Muscle layer of duodenum (tissue), 2 donors: ENCODE data around the gene LYSET.
"Not testable (repeated sequence)": the region's sequence is repeated elsewhere in the genome, so short reads cannot be mapped to it uniquely, and the experiment has no call there.

Experiments
- H3K27ac ChIP-seq: one replicate; pipeline ENCODE4 v1.7.0; 2013; ENCODE audit warnings: mild to moderate bottlenecking, low read length
- H3K27me3 ChIP-seq: one replicate; pipeline ENCODE4 v1.7.0; 2013; ENCODE audit warnings: low read depth, mild to moderate bottlenecking, control low read depth, low read length
- H3K36me3 ChIP-seq, 2 donors: one replicate each; pipeline ENCODE4 v1.7.0; 2013; ENCODE audit warnings: low read length in 2 of 2, control low read depth in 1 of 2, mild to moderate bottlenecking in 1 of 2; ENCODE audit not compliant: insufficient read depth in 2 of 2, control insufficient read depth in 1 of 2
- H3K4me1 ChIP-seq, 2 donors: one replicate each; pipeline ENCODE4 v1.7.0; 2013; ENCODE audit warnings: low read length in 2 of 2, mild to moderate bottlenecking in 2 of 2, control low read depth in 1 of 2, moderate library complexity in 1 of 2; ENCODE audit not compliant: insufficient read depth in 2 of 2, control insufficient read depth in 1 of 2
- H3K4me3 ChIP-seq, 2 donors: one replicate each; pipeline ENCODE4 v1.7.0; 2013; ENCODE audit warnings: low read length in 2 of 2, low read depth in 1 of 2, mild to moderate bottlenecking in 1 of 2
- H3K9me3 ChIP-seq, 2 donors: one replicate each; pipeline ENCODE4 v1.7.0; 2013; ENCODE audit warnings: low read length in 2 of 2, control low read depth in 1 of 2, mild to moderate bottlenecking in 1 of 2; ENCODE audit not compliant: control insufficient read depth in 1 of 2
- donor health status: healthy.

Gene LYSET, protein sequence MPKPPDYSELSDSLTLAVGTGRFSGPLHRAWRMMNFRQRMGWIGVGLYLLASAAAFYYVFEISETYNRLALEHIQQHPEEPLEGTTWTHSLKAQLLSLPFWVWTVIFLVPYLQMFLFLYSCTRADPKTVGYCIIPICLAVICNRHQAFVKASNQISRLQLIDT

DNA sequence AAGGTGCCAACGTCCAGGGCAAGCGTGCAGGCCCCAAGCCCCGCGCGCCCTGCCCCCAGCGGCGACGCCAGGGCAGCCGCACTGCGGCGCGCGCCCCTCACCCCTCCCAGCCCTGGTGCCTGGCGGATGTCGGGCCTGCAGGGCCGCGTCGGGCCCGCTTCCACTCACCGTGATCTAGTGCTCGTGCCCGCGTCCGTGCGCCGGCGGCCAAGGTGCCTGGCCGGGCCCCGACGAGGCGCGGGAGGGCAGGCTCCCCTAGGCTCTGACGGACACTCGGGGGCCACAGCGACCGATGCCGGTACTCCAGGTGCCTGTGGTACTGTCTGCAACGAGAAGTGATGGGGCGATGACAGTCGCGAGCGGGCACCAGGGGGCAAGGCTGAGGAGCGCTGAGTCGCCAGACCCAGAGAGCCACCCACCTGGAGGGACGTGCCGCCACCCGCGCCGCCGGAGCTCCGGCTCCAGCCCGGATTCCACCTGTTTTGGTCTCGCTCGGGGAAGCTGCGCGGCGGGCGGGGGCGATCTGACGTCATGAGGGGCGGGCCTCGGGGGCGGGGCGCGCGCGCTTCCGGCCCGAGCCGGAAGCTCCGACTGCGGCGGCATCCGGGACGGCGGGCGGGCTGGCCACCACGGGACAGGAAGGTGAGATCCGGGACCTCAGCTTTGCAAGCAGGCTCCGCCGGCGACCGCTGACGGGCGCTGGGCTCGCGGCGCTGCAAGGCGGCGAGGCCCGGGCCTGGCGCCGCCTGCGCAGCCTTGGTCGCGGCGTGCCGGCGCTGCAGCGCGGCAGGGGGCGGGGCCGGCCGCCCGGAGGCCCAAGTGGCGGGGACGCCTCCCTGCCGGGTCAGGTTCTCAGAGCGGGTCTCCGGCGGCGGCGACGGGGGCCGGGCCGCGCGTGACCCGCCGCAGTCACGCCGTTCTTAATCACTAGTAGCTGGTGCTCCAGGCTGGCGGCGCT lies at the start of gene LYSET, which contains the start of gene MOAP1:
LYSET (plus strand) TSS at position 927 of the 958 bp plus-strand sequence. CDS start 89 bp downstream, outside the sequence.
MOAP1 (minus strand) TSS at position 507 of the 958 bp plus-strand sequence. CDS start 655 bp downstream, outside the sequence.
- peak within 1 kb of the TSS; percentile 96 for H3K27ac ChIP-seq
- peak within 1 kb of the TSS; percentile 94 to 95 for H3K4me3 ChIP-seq
- H3K27me3 ChIP-seq = no peaks in the 10 kb centered on the region
- no peaks in the 10 kb centered on the region for H3K9me3 ChIP-seq
- peaks cover 16 to 23% of the 10 kb centered on the region in 2 donors for H3K4me1 ChIP-seq
- H3K36me3 ChIP-seq = peaks cover 0 to 3% of the 10 kb centered on the region in 2 donors

DNA sequence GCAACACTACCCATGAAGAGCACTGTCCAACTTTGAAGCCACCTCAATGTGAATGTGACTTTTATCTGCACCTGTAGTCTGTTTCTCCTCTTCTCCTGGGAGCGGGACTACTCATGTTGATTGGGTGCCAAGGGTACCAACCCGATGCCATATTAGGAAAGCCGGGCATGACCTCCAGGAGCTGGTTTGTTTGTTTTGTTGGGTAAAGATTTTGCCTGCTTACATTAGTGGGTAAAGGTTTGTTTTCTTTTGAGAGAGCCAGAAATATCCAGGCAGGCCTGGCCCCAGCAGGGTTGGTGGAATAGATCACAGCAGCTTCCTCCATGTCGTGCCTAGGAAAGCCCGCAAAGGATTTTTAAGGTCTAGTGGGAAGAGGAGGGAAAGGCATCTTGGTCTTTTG lies 49.7 kb upstream of the LYSET start:
- Histone ChIP-seq H3K4me1 (no peaks in the 10 kb centered on the region), H3K36me3 (no peaks in the 10 kb centered on the region), H3K4me3 (no peak overlapping the region), H3K27ac (no peak overlapping the region), H3K27me3 (no peaks in the 10 kb centered on the region), H3K9me3 (no peaks in the 10 kb centered on the region)

DNA sequence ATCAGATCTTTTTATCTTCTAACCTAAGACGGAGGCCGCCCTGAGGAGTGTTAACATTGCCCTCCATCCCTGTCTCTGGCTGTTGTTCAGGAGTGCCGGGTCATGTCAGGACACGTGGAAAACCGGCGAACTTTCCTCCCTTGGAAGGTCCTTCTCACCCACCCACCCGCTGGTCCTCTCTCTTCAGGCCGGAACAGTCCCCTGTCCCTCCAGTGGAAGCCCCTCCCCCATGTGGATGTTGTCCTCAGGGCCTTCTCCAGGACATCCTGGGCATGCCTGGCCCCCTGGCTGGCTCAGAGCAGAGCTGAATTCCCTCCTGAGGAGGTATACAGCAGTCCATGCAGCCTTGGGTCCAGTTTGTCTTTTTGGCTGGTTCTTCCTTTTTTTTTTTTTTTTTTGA lies 49.1 kb upstream of the LYSET start:
- Histone ChIP-seq H3K4me1 (no peaks in the 10 kb centered on the region), H3K9me3 (no peaks in the 10 kb centered on the region), H3K4me3 (no peak overlapping the region), H3K36me3 (no peaks in the 10 kb centered on the region), H3K27ac (no peak overlapping the region), H3K27me3 (no peaks in the 10 kb centered on the region)

DNA sequence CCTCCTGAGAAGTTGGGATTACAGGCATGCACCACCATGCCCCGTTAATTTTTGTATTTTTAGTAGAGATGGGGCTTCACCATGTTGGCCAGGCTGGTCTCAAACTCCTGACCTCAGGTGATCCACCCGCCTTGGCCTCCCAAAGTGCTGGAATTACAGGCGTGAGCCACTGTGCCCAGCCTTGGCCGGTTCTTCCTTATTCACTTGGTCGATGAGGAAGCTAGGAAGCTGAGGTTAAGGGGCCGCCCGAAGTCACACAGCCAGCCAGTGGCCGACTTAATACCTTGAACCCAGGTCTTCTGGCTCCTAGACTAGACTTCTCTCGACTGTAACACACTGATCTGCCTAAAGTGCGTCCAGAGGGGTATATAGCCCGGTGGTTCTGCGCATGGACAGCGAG lies 48.6 kb upstream of the LYSET start:
- not testable (repeated sequence) for H3K27me3 ChIP-seq, H3K4me3 ChIP-seq, H3K36me3 ChIP-seq, H3K27ac ChIP-seq, H3K9me3 ChIP-seq, H3K4me1 ChIP-seq

DNA sequence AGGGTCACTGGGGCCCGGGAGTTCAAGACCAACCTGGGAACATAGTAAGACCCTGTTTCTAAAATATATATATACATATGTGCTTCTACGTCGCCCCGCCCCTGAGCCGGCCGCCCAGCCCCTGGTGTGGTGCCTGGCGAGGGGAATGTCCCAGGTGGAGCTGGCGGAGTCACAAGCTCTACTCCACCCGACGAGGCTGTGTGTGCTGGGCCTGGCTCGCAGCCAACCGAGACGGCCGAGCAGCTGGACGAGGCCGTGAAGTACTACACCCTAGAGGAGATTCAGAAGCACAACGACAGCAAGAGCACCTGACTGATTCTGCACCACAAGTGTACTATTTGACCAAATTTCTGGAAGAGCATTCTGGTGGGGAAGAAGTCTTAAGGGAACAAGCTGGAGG lies 47.3 kb upstream of the LYSET start:
- Histone ChIP-seq H3K36me3 (no peaks in the 10 kb centered on the region), H3K4me3 (no peak overlapping the region), H3K4me1 (no peaks in the 10 kb centered on the region), H3K27ac (no peak overlapping the region), H3K9me3 (no peaks in the 10 kb centered on the region), H3K27me3 (no peaks in the 10 kb centered on the region)

DNA sequence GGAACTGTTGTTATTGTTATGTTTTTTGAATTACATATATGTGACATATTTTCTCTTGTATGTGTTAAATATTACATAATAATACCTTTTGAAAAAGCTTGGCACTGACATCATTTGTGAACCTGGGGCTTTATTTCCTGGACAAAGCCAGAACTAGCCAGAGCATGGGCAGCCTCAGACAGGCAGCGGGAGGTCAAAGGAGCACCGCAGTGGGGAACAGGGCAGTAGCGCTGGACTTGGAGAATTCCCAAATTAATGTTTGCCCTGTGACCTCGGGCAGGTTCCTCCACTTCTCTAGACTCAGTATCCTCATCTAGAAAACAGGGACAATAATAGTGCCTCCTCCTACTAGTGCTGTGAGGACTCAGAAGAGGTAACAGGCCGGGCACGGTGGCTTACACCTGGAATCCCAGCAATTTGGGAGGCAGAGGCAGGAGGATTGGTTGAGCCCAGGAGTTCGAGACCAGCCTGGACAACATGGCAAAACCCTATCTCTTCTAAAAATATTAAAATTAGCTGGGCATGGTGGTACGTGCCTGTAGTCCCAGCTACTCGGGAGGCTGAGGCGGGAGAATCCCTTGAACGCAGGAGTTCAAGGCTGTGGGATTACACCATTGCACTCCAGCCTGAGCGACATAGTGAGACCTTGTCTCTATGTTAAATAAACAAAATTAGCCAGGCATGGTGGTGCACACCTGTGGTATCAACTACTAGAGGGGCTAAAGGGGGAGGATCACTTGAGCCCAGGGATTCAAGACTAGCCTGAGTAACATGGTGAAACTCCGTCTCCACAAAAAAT lies 42.1 kb upstream of the LYSET start:
- Histone ChIP-seq H3K4me1 (no peaks in the 10 kb centered on the region), H3K9me3 (no peaks in the 10 kb centered on the region), H3K36me3 (no peaks in the 10 kb centered on the region), H3K27me3 (no peaks in the 10 kb centered on the region), H3K4me3 (no peak overlapping the region), H3K27ac (no peak overlapping the region)

DNA sequence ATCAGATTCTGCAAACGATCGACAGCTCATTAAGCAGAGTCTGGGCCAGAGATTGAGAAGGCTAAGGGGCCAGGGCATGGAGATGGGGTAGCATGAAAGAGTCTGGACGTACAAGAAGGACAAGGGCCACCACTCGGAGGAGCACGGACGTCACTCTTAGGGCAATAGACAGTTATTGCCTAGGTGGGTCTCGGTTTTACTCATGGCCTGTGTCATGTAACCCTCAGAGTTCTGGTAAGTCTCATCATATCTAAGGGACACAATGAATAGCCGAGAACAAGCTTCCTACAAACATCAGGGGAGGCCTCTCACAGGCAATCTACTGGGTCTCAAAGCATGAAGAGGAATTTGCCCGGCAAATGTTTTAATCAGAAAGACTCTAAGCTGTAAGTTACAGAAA lies 39.0 kb upstream of the LYSET start:
- Histone ChIP-seq H3K4me1 (no peaks in the 10 kb centered on the region), H3K27ac (no peak overlapping the region), H3K36me3 (no peaks in the 10 kb centered on the region), H3K9me3 (no peaks in the 10 kb centered on the region), H3K4me3 (no peak overlapping the region), H3K27me3 (no peaks in the 10 kb centered on the region)

DNA sequence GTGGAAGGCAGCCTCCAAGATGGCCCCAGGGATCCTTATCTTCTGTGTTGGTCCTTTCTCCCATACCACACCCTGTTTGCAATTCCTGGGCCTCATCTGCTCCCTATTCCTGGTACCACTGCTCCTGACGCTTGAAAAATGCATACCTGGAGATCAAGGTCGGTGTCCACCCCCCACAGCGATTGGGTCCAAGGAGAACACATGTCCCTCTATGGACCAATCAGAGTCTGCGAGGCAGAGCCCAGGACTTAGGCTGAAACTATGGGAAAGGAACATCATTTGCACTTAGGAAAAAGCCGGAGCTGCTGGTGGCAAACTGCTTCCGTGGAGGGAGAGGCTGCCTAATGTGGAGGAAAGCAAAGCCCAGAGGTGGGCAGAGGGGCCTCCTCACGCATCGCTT lies 36.1 kb upstream of the LYSET start:
- no peaks in the 10 kb centered on the region for H3K4me1 ChIP-seq
- H3K36me3 ChIP-seq = no peaks in the 10 kb centered on the region
- no peak overlapping the region for H3K4me3 ChIP-seq
- no peak overlapping the region for H3K27ac ChIP-seq
- H3K9me3 ChIP-seq = no peaks in the 10 kb centered on the region
- H3K27me3 ChIP-seq = no peaks in the 10 kb centered on the region

DNA sequence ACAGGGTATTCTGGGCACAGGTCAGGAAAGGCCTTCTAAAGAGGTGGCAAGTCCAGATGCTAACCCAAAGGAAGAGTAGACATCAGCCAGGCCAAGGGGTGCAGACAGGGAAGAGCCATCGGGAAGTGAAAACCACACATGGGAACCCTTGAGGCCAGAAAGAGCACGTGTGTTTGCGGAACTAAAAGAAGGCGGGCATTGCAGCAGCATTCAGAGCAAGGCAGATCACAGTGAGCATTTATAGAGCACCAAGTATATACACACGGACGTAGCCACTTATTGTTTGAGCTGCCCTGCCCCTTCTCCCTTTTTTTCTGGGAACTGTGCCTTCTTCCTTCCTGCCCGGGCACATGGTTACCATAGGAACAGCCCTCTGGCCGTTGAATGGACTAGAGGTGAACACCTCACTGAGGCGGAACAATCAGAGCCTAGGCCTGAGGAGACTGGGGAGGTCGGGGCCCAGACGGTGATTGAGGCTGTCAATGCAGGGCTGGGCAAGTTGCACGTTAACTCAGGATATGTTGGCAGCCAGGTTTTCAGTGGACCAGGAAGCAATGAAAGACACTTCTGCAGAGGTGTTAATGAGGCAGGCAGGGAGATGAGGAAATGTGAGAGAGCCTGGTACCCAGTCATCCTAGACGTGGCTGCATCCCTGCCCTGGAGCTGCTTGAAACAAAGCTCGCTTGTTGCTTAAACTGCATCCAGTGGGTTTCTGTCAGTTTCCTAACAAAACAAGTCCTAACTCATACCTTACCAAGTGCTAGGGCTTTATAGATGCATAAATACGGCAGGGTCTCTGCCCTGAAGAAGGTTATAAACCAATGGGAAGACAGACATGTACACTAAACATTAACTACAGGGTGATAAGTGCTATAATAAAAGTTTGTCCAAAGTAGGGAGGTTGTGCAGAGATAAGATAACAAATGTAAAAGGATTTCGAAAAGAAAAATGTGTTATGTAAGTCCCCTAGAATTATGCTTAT lies 34.6 kb upstream of the LYSET start:
- Histone ChIP-seq H3K4me1 (no peaks in the 10 kb centered on the region), H3K9me3 (no peaks in the 10 kb centered on the region), H3K4me3 (no peak overlapping the region), H3K27me3 (no peaks in the 10 kb centered on the region), H3K36me3 (no peaks in the 10 kb centered on the region), H3K27ac (no peak overlapping the region)

DNA sequence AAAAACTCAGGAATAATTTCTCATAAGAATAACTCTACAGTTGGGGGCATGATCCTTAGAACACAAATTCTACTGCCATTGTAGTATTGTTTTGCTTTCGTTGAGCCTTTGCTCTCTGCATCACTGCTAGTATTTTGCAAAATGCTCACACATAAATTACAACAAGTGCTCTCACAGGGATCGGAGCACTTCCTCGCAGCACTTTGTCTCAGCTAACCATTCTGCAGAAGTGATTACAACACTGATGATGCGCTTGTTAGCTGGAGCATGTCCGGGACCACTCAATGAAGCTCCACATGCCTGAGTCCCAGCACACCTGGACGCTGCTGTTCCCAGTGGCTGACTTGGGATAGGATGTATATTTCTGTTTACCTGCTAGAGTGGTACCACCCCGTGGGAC lies 32.0 kb upstream of the LYSET start:
- Histone ChIP-seq H3K36me3 (no peaks in the 10 kb centered on the region), H3K4me1 (no peaks in the 10 kb centered on the region), H3K27ac (no peak overlapping the region), H3K9me3 (no peaks in the 10 kb centered on the region), H3K4me3 (no peak overlapping the region), H3K27me3 (no peaks in the 10 kb centered on the region)
